Peyer's patch (tissue), 4 donors: Measurements from ENCODE around the gene ZNRF3. TPM values are rescaled to one million over a fixed set of nuclear protein-coding genes. Genes with fewer than 3 reads are reported as not detected.

Experiments
- DNase-seq, 3 donors: peaks; one replicate each; pipeline ENCODE4 v3.0.0-alpha.2; 2017 to 2019
- H3K27ac ChIP-seq, 4 donors: fragments of 200-600 bp; sonication (generic); one replicate each; pipeline ENCODE4 v1.5.1; 2016 to 2019
- H3K27me3 ChIP-seq, 2 donors: fragments of 200-600 bp; sonication (generic); one replicate each; pipeline ENCODE4 v1.5.1; 2019
- H3K36me3 ChIP-seq, 3 donors: fragments of 200-600 bp; sonication (generic); one replicate each; pipeline ENCODE4 v1.5.1; 2016 to 2019
- H3K4me1 ChIP-seq, 4 donors: fragments of 200-600 bp; sonication (generic); one replicate each; pipeline ENCODE4 v1.5.1; 2016 to 2019
- H3K4me3 ChIP-seq, 4 donors: fragments of 200-600 bp; sonication (generic); 1 replicate in 3 of 4; 2 replicates in 1 of 4; pipeline ENCODE4 v1.5.1; 2016 to 2019; ENCODE audit warnings: mild to moderate bottlenecking in 1 of 4
- H3K9me3 ChIP-seq, 4 donors: fragments of 200-600 bp; sonication (generic); one replicate each; pipeline ENCODE4 v1.5.1; 2016 to 2019; ENCODE audit warnings: mild to moderate bottlenecking in 1 of 4
- POLR2A ChIP-seq, 2 donors: fragments of 450-650 bp; IDR thresholded peaks; one replicate each; pipeline ENCODE4 v1.5.1; 2017; ENCODE audit warnings: antibody characterized with exemption in 2 of 2, mild to moderate bottlenecking in 2 of 2, moderate library complexity in 2 of 2
- total RNA-seq, 4 donors: library from RNA; depleted of rRNA; stranded (reverse); fragments of >200 nt; gene quantifications; one replicate each; pipeline ENCODE4 v1.1.0, GENCODE V29; 2016
- TF ChIP-seq, protein P1 (sequence below), 6 experiments: fragments of 450-650 bp in 4 of 6; fragments of 200-600 bp in 2 of 6; sonication (generic) in 1 of 6; IDR thresholded peaks; one replicate each; pipeline ENCODE4 v1.5.1; 2017 to 2019; ENCODE audit warnings: antibody characterized with exemption in 6 of 6, mild to moderate bottlenecking in 3 of 6, moderate library complexity in 1 of 6

ZNRF3 gene
- total RNA-seq, 4 donors from 2014 or later: 5.8 to 17.6 (median 8.0) TPM

DNA sequence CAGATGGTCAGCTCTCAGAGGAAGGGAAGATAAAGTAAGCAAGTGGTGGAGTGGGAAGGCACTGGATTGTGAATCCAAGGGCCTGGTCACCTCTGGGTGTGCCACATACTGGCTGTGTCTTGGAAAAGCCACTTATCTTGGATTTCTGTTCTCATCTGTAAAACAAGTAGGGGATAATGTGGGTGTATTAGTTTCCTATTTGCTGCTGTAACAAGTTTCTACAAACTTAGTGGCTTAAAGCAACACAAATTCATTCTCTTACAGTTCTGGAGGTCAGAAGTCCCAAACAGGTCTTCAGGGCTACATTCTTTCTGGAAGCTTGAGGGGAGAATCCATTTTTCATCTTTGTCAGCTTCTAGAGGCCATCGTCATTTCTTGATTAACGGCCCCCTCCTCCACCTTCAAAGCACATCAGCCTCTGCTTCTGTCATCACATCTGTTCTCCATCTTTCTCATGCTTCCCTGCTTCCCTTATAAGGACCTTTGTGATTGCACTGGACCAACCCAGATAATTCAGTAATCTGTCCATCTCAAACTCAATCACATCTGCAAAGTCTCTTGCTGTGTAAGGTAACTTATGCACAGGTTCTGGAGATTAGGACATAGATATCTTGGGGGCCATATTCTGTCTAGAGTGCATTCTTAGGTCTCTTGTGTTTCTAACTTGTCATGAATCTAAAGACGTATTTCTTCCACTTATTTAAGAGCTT, 102.4 kb downstream of the ZNRF3 start:
- no peak overlapping the region for H3K4me3 ChIP-seq
- DNase-seq: no peak
- TF ChIP-seq, protein P1, sequence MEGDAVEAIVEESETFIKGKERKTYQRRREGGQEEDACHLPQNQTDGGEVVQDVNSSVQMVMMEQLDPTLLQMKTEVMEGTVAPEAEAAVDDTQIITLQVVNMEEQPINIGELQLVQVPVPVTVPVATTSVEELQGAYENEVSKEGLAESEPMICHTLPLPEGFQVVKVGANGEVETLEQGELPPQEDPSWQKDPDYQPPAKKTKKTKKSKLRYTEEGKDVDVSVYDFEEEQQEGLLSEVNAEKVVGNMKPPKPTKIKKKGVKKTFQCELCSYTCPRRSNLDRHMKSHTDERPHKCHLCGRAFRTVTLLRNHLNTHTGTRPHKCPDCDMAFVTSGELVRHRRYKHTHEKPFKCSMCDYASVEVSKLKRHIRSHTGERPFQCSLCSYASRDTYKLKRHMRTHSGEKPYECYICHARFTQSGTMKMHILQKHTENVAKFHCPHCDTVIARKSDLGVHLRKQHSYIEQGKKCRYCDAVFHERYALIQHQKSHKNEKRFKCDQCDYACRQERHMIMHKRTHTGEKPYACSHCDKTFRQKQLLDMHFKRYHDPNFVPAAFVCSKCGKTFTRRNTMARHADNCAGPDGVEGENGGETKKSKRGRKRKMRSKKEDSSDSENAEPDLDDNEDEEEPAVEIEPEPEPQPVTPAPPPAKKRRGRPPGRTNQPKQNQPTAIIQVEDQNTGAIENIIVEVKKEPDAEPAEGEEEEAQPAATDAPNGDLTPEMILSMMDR (IDR thresholded peaks at IDR 0.05): no peak
- no peak for TF ChIP-seq POLR2A (IDR thresholded peaks at IDR 0.05)
- H3K4me1 ChIP-seq: no peaks in the 10 kb centered on the region
- no peaks in the 10 kb centered on the region for H3K36me3 ChIP-seq
- no peak overlapping the region for H3K27ac ChIP-seq
- no peaks in the 10 kb centered on the region for H3K9me3 ChIP-seq
- no peaks in the 10 kb centered on the region for H3K27me3 ChIP-seq

DNA sequence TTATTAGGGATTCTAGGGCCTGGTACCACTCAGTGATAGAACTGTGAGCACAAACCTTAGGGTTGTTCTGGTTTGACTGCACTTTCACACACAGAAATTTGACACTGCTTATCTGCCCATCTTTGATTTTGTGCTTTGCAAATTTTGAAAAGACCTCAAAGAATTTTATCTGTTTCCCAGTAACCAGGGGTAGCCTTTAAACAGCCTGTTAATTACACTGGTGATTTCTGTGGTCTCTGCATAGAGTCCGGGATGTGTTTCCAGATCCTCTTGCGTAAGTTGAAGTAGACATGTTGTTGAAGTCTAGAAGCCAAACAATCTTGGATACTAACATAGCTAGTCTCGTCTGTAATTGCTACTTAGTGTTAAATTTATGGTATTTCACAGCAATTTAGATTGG, 103.0 kb downstream of the ZNRF3 start:
- no peak overlapping the region for H3K4me3 ChIP-seq
- H3K27ac ChIP-seq: no peak overlapping the region
- no peak for DNase-seq
- TF ChIP-seq, protein P1 (IDR thresholded peaks at IDR 0.05): no peak
- TF ChIP-seq POLR2A (IDR thresholded peaks at IDR 0.05): no peak
- no peaks in the 10 kb centered on the region for H3K4me1 ChIP-seq
- no peaks in the 10 kb centered on the region for H3K36me3 ChIP-seq
- no peaks in the 10 kb centered on the region for H3K27me3 ChIP-seq
- H3K9me3 ChIP-seq: no peaks in the 10 kb centered on the region

DNA sequence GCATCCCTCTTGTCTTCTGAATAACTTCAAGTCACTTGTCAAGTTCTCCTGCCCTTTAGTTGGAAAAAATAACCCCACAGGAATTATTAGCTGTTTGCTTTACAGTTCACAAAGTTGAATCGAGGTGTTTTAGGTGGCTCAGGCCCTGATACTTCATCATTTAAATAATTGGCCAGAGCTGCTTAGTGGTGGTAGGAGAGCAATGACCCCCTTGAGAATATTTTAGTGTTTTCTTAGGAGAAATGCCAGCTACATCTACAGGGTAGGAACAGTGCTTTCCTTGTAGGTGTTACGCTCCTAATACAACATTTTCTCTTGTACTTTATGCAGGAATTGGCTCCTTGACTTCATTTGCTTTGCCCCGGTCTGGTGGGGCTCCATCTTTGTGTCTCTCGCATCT, 105.1 kb downstream of the ZNRF3 start:
- no peak for DNase-seq
- Histone ChIP-seq H3K36me3 (no peaks in the 10 kb centered on the region), H3K9me3 (no peaks in the 10 kb centered on the region), H3K27me3 (no peaks in the 10 kb centered on the region), H3K4me1 (no peaks in the 10 kb centered on the region), H3K4me3 (no peak overlapping the region), H3K27ac (no peak overlapping the region)
- TF ChIP-seq POLR2A (IDR thresholded peaks at IDR 0.05): no peak
- TF ChIP-seq, protein P1 (IDR thresholded peaks at IDR 0.05): no peak

DNA sequence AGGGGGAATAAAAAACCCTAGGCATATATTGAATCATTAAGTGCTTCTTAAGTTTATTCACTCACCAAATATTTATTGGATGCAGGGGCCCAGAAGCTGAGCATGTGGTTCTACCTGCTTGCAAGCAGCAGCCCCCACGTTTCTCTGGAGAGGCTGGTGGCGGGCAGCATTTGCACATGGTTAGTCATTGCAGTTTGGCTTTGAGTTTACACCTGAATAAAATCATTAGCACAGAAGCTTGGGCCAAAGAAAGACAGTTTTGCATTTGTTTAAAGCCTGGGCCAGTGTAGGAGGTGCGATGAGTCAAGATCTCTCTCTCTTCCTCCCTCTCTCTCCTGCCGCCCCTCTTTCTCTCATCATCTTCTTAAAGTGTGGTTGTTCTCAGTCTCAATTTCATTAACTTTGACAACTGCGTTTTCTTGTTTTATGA, 105.7 kb downstream of the ZNRF3 start:
- Histone ChIP-seq H3K36me3 (no peaks in the 10 kb centered on the region), H3K4me3 (no peak overlapping the region), H3K27ac (no peak overlapping the region), H3K9me3 (no peaks in the 10 kb centered on the region), H3K4me1 (no peaks in the 10 kb centered on the region), H3K27me3 (no peaks in the 10 kb centered on the region)
- TF ChIP-seq, protein P1 (IDR thresholded peaks at IDR 0.05): no peak
- TF ChIP-seq POLR2A (IDR thresholded peaks at IDR 0.05): no peak
- no peak for DNase-seq

DNA sequence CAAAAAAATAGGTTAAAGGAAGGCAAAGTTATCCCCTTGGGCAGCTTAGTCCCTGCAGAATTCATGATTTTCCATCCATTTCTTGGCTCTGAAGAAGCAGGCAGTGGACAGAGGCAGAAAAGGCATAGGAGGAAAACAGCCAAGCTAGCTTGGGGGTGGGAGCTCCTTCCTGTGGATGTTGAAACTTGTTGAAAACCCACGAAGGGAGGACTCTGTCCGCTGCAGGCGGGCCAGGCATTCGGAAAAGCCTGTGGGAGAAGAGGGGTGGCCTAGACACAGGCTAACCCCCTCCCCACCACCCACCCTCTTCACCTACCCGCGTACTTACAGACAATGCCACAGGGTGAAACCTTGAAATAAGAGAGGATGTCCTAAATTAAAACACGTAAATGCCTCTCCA, 106.1 kb downstream of the ZNRF3 start:
- TF ChIP-seq, protein P1 (IDR thresholded peaks at IDR 0.05): no peak
- no peak for TF ChIP-seq POLR2A (IDR thresholded peaks at IDR 0.05)
- H3K36me3 ChIP-seq: no peaks in the 10 kb centered on the region
- no peaks in the 10 kb centered on the region for H3K9me3 ChIP-seq
- no peaks in the 10 kb centered on the region for H3K27me3 ChIP-seq
- no peak overlapping the region for H3K27ac ChIP-seq
- H3K4me3 ChIP-seq: no peak overlapping the region
- H3K4me1 ChIP-seq: no peaks in the 10 kb centered on the region
- DNase-seq: no peak
